Left ventricle myocardium inferior (tissue), 1 donor: ENCODE data around the gene AHCYL1. TPM values are rescaled to one million over a fixed set of nuclear protein-coding genes. Genes with fewer than 3 reads are reported as not detected.

ENCODE experiments used
- DNase-seq: peaks from one replicate; pipeline ENCODE4 v3.0.0-alpha.2; 2020
- H3K27ac ChIP-seq: fragments of 200-600 bp; replicated peaks from 2 replicates; pipeline ENCODE4 v1.8.0; 2021
- H3K27me3 ChIP-seq: fragments of 200-600 bp; 2 replicates; pipeline ENCODE4 v1.8.0; 2021; ENCODE audit warnings: low read depth
- H3K36me3 ChIP-seq: fragments of 200-600 bp; 2 replicates; pipeline ENCODE4 v1.8.0; 2021
- H3K4me1 ChIP-seq: fragments of 200-600 bp; 2 replicates; pipeline ENCODE4 v1.8.0; 2021
- H3K4me3 ChIP-seq: fragments of 200-600 bp; 2 replicates; pipeline ENCODE4 v1.8.0; 2021; ENCODE audit warnings: mild to moderate bottlenecking, moderate library complexity
- H3K9me3 ChIP-seq: fragments of 200-600 bp; replicated peaks from 2 replicates; pipeline ENCODE4 v1.8.0; 2021
- intact Hi-C: fragments of 100-400 bp; cut with micrococcal nuclease; formaldehyde crosslinking; loops from one replicate; pipeline ENCODE4 v1.11.0; 2022
- total RNA-seq: library from RNA; stranded (reverse); fragmentation: NEBNext Ultra II Directional; extraction: Animal tissue kit (Norgen Biotek cat#: 25700); gene quantifications from one replicate; pipeline ENCODE4 v1.2.1, GENCODE V29; 2021
- TF ChIP-seq, protein P1 (sequence below): fragments of 200-600 bp; IDR thresholded peaks from 2 replicates; pipeline ENCODE4 v1.8.0; 2021; ENCODE audit warnings: antibody characterized with exemption, mild to moderate bottlenecking, borderline replicate concordance
- donor health status: DM: no; HTN: yes; CAD: no; lungs with severe emphysema.

AHCYL1 gene
- total RNA-seq, 1 donor from 2014 or later: 45.2 TPM

- TF ChIP-seq, protein P1, sequence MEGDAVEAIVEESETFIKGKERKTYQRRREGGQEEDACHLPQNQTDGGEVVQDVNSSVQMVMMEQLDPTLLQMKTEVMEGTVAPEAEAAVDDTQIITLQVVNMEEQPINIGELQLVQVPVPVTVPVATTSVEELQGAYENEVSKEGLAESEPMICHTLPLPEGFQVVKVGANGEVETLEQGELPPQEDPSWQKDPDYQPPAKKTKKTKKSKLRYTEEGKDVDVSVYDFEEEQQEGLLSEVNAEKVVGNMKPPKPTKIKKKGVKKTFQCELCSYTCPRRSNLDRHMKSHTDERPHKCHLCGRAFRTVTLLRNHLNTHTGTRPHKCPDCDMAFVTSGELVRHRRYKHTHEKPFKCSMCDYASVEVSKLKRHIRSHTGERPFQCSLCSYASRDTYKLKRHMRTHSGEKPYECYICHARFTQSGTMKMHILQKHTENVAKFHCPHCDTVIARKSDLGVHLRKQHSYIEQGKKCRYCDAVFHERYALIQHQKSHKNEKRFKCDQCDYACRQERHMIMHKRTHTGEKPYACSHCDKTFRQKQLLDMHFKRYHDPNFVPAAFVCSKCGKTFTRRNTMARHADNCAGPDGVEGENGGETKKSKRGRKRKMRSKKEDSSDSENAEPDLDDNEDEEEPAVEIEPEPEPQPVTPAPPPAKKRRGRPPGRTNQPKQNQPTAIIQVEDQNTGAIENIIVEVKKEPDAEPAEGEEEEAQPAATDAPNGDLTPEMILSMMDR: no peak
- intact Hi-C loops: no loop called here
- DNase-seq: no peak
- Histone ChIP-seq H3K9me3 (no peaks in the 10 kb centered on the region), H3K4me1 (peaks cover 28% of the 10 kb centered on the region), H3K4me3 (peak overlapping the region; percentile 98), H3K27ac (peak overlapping the region; percentile 95), H3K27me3 (no peaks in the 10 kb centered on the region), H3K36me3 (peaks cover 25% of the 10 kb centered on the region)
Measured at GRCh38 chr1:110035236-110035752, 50.7 kb downstream of the AHCYL1 start.

- Histone ChIP-seq H3K4me3 (no peak overlapping the region), H3K9me3 (no peaks in the 10 kb centered on the region), H3K27me3 (no peaks in the 10 kb centered on the region), H3K36me3 (peaks cover 55% of the 10 kb centered on the region), H3K4me1 (peaks cover 28% of the 10 kb centered on the region), H3K27ac (no peak overlapping the region)
- TF ChIP-seq, protein P1: no peak
- intact Hi-C loops: no loop called here
- no peak for DNase-seq
Measured at GRCh38 chr1:110038271-110038670, 53.7 kb downstream of the AHCYL1 start.

GRCh38 chr1:110039641-110040040 lies 55.1 kb downstream of the AHCYL1 start:
- Histone ChIP-seq H3K27me3 (no peaks in the 10 kb centered on the region), H3K4me3 (no peak overlapping the region), H3K4me1 (peaks cover 22% of the 10 kb centered on the region), H3K27ac (no peak overlapping the region), H3K9me3 (no peaks in the 10 kb centered on the region), H3K36me3 (peaks cover 68% of the 10 kb centered on the region)
- DNase-seq: no peak
- TF ChIP-seq, protein P1: no peak
- intact Hi-C loops: no loop called here

DNA sequence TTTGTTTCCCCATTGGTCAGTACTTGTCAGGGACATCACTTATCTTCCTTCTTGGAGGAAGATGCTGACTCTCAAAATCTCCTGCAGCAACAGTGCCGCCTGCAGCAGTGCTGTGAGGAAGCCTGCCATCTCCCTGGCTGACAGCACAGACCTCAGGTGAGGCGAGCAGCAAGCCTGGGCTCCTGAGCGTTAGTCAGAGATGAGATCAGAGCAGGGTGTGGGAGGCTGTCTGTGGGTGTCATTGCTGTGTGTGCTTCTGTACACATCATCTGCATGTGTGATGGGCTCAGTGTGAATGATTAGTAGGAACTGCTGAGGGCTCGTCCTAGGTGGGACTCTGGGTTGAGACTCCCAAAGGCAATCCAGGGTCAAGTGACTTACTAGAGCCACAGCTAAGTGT lies 56.0 kb downstream of the AHCYL1 start:
- intact Hi-C loops: no loop called here
- Histone ChIP-seq H3K27ac (no peak overlapping the region), H3K4me1 (peaks cover 13% of the 10 kb centered on the region), H3K36me3 (peaks cover 78% of the 10 kb centered on the region), H3K4me3 (no peak overlapping the region), H3K9me3 (no peaks in the 10 kb centered on the region), H3K27me3 (no peaks in the 10 kb centered on the region)
- TF ChIP-seq, protein P1: no peak
- DNase-seq: no peak

DNA sequence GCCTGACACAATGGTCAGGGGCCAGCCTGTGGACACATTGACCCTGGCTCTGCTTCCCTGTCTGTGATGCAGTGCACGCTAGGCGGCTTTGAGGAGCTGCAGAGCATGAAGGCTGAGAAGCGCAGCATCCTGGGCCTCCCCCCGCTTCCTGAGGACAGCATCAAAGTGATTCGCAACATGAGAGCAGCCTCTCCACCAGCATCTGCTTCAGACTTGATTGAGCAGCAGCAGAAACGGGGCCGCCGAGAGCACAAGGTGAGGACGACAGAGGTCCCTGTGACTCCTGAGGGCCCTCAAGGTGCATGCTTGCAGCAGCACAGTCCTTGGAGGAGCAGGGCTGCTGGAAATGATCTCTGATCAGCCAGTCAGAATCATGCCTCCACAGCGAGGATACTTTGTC lies 58.5 kb downstream of the AHCYL1 start:
- Histone ChIP-seq H3K4me3 (no peak overlapping the region), H3K27ac (no peak overlapping the region), H3K4me1 (no peaks in the 10 kb centered on the region), H3K27me3 (no peaks in the 10 kb centered on the region), H3K9me3 (no peaks in the 10 kb centered on the region), H3K36me3 (peaks cover 100% of the 10 kb centered on the region)
- no peak for DNase-seq
- TF ChIP-seq, protein P1: no peak
- intact Hi-C loops: no loop called here

GRCh38 chr1:110047463-110047862 lies 62.9 kb downstream of the AHCYL1 start:
- H3K4me1 ChIP-seq: peaks cover 35% of the 10 kb centered on the region
- no peaks in the 10 kb centered on the region for H3K27me3 ChIP-seq
- peaks cover 100% of the 10 kb centered on the region for H3K36me3 ChIP-seq
- no peak for DNase-seq
- intact Hi-C loops: no loop called here
- H3K4me3 ChIP-seq: no peak overlapping the region
- H3K9me3 ChIP-seq: no peaks in the 10 kb centered on the region
- TF ChIP-seq, protein P1: no peak
- H3K27ac ChIP-seq: no peak overlapping the region
